GM19238 (cell line): ENCODE results near the gene CDK18.

Source experiments
- DNase-seq: peaks from one replicate; pipeline ENCODE4 v3.0.0; 2011; ENCODE audit warnings: low spot score; ENCODE audit not compliant: insufficient read length

CDK18 gene

DNA sequence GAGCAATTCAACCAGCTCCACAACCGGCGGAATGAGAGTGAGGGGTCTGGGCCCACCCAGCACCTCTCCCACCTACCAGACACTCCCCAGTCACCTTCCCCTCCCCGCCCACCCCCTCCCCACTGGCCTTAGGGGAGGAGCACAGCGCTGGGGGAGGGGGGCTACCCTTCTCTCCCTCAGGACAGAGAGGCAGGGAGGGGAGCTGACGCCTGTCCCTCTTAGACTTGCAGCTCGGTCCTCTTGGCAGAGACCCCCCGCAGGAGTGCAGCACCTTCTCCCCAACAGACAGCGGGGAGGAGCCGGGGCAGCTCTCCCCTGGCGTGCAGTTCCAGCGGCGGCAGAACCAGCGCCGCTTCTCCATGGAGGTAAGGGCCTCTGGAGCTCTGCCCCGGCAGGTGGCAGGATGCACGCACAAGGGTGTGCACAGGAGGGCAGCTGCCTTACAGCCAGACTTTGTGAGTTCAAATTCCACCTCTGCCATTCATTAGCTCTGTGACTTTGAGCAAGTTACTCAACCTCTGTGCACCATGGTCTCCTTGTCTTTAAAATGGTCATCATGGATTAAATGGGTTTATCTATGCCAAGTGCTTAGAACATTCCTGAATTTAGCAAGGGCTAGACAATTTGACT is 18.9 kb downstream of the CDK18 start:
- no peak for DNase-seq

DNA sequence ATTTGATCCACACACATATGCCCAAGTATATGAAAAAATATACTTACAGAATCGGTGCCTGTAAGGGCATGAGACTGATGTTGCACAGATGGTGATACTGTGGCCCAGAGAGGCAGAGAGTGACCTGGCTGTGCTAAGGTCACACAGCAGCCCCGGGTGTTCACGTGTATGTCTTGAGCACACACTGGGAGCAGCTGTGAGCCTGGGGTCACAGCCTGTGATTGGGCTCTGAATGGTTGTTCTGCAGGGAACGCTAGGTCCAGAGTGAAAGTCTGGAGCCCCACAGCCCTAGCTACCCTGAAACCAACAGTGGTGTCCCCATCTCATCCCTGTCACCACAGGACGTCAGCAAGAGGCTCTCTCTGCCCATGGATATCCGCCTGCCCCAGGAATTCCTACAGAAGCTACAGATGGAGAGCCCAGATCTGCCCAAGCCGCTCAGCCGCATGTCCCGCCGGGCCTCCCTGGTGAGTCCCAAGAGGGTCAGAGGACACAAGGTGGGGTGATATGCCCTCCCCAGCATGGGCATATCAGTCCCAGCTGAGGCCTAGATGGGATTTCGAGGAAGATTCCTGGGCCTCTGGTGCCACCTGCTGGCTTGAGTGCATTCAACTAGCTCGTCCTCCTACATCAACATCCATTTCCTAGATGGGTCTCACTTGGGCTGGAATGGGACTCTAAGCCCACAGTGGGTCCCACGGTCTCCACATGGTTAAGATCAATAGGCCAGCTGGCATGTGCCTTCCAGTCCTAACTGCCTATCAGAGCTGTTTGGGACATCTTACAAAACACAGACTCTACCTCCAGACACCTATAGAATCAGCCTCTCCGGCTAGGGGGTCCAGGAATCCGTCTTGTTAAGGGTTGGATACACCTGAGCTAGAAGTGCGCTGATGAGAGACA is 19.7 kb downstream of the CDK18 start:
- peak; percentile 55 for DNase-seq

DNA sequence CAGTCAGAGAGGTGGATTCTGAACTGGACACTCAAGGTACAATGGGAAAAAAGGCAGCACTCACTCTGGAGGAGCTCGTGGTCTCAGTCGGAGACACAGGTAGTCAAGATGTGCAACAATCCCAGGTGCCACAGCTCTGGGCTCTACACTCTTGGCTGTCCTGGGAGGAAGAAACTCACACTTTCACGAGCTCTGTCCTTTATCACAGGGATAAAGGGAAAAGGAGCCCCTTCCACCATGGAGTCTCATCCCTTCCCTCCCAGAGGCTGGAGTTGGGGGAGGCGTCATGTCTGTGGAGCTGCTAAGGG is 20.3 kb downstream of the CDK18 start:
- no peak for DNase-seq

DNA sequence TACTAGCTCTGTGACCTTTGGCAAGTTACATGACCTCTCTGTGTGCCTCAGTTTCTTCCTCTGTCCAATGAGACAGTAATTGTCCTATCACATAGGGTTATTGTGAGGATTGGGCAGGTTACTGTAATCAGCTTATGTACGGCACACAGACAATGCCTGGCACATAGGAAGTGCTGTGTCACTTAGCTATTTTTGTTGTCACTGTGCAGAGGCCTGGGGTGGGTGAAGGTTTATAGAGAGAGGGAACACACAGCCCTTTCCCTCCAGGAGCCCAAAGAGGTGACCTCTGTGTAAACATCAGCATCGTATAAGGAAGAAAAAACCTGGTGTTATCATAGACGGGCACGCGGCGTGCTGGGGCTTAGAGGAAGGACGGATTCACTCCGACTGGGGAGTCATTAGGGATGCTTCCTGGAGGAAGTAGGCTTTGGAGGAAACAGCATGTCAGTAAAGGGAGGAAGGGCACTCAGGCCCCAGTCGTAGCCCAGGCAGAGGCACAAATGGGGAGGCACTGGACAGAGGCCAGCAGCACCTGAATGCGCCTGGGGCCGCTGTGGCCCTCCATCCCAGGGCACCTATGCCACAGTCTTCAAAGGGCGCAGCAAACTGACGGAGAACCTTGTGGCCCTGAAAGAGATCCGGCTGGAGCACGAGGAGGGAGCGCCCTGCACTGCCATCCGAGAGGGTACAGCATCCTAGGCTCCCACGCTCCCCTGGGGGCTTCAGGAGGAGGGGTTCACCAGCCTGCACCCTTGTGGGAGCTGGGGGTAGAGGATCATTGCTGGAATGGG is 21.2 kb downstream of the CDK18 start:
- no peak for DNase-seq

DNA sequence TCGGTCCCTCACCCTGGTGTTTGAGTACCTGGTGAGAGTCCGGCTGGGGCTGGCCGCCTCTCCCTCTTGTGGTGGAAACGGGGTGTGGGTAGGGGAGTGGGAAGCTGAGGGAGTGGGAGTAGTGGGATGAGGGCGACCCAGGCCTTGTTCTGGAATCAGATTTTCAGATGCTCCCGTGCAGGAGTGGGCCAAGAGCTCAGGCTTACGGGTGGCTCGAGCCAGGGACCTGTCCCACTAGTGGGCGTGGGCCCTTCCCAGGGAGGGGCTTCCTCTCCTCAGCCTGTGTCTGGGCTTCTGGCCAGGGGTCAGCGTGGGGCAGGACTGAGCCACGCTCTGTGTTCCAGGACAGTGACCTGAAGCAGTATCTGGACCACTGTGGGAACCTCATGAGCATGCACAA is 22.0 kb downstream of the CDK18 start:
- DNase-seq, result no peak

DNA sequence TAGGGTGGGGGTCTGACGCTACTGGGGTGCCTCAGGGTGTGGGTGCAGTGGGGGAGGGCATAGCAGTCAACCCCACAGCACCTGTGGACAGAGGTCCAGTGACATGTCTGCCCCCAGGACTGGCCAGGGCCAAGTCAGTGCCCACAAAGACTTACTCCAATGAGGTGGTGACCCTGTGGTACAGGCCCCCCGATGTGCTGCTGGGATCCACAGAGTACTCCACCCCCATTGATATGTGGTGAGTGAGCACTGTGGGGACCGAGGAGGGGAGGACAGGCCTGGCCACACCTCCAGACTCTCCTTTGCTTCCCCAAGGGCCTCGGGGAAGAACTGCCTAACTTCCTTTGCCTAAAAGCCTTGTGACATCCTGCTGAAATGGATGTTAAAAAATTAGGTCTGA is 23.5 kb downstream of the CDK18 start:
- no peak for DNase-seq

DNA sequence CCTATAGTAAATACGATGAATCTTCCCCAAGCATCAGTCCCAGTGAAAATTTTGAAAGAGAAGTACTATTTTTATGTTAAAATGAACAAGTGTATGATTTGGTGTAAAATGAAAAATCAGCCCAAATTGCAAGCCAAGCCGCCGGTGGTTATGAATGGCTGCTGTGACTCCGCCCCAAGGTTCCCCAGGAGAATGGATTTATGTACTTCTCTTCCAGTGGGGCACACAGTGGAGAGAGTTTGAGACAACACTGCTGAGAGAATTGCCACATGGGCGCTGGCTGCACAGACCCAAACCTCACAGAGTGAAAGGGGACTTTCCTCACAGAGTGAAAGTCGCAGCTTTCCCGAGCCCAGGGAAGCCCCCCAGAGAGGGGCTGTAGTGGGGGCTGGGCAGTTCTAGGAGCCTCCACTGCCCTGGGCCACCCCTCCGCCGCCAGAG is 24.0 kb downstream of the CDK18 start:
- DNase-seq, result no peak

DNA sequence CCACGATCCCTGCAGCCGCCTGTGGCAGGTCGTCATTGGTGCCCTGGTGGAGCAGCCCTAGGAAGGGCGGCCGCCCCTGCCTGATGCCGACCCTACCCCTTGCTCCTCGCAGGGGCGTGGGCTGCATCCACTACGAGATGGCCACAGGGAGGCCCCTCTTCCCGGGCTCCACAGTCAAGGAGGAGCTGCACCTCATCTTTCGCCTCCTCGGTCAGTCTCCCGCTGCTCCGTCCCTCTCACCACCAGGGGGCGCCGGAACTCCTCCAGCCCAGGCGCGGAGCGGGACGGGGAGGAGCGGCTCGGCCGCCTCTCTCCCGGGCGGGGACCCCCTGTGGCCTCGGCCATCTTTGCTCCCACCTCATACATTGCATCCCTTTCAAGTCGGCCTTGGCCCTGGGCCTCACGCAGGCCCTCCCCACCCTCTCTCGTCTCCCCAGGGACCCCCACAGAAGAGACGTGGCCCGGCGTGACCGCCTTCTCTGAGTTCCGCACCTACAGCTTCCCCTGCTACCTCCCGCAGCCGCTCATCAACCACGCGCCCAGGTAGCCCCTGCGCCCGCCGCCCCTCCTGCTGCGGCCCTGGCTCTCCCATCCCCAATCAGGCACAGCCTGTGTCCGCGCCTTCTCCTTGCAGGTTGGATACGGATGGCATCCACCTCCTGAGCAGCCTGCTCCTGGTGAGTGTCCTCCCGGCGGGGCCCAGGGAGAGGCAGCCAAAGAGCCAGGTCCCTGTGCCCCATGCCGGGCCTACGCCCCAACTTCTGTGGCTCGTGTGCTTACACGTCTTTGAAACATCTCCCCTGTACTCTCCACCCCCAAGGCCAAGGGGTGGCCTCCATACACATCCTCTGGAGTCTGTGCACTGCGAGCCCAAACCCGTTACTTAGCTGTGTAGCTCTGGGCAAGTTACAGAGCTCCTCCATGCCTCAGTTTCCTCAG is 24.7 kb downstream of the CDK18 start:
- peak; percentile 82 for DNase-seq

DNA sequence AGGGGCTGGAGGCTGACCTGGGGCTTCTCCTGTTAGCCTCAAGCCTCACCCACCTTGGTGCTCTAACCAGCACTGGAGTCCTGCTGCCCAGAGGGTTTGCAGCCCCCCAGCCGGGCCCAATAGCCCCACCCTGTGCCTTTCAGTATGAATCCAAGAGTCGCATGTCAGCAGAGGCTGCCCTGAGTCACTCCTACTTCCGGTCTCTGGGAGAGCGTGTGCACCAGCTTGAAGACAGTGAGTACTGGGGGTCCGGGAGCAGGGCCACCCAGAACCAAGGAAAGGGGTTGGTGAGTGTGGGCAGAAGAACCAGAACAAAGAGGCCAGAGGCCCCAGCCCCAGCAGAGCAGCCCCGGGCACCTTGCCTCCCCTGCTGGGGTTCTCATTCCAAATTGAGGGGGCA is 25.6 kb downstream of the CDK18 start:
- no peak for DNase-seq

DNA sequence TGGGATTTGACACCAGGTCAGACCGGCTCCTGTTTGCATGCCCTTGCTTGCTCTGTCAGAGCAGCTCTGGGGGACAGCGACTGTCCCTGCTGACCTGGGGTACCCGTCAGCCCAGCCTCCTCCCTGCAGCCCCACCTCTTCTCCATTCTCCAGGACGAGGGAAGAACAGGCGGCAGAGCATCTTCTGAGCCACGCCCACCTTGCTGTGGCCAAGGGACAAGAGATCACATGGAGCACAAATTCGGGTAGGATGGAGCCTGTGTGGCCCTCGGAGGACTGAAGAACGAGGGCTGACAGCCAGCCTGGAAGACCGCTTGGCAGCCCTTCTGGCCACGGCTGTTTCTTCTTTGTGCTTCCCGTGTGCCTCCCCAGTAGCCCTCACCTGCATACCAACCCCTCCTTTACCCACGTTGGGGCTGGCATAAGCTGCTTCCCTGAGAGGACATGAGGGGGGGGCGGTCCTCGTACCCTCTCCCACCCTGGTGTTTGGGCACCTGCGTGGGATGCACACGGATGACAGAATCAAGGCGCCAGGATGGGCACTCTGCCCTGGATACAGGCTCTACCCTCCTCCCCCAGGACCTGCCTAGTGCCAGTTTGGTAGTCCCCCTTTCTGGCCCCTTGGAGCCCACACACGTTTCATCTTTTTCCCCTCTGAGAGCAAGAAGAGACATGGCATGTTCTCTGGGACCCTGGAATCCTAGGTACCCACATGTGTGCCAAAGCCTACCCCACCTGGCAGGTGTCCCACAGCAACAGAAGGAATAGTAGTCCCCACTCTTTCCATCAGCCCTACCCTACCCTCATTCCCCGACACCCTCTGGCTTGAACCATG is 26.9 kb downstream of the CDK18 start:
- DNase-seq, result no peak

DNA sequence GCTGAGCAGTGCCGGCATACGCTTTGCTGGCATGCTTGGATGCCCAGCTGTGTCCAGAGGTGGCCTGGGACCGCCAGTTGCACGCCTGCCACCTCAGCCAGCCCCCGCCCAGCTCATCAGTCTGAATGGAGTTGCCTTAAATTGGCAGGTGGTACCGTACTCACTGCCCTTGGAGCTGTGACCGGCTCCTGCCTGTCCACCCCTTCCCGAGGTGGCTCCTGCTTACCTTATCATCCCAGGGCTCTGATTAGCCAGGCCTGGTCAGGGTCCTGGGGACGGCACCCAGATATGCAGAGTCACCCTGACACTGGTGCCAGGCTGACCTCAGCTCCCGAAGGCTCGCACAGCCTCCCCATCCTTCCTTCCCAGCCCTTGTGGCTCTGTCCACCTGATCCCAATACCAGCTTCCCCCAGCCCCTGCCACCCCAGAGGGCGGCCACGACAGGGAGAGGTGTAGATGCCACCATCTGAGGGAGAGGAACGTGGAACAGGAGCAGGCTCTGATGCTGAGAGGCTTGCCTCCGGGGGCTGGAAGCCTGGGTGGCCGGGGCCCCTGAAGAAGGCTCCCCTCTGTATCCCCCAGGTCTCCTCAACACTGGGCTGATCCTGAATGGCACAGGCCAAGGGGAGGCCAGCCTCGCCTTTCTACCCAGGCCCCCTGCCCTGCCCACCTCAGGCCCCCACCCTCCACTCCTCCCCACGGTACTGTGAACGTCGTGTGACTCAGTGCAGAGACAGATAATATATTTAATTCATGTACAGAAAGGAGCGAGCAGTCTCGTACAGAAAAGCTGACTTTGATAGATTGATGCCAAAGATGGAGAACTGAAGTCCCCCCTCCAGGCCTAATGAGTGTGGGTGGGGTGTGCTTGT is 27.8 kb downstream of the CDK18 start:
- DNase-seq, result no peak

DNA sequence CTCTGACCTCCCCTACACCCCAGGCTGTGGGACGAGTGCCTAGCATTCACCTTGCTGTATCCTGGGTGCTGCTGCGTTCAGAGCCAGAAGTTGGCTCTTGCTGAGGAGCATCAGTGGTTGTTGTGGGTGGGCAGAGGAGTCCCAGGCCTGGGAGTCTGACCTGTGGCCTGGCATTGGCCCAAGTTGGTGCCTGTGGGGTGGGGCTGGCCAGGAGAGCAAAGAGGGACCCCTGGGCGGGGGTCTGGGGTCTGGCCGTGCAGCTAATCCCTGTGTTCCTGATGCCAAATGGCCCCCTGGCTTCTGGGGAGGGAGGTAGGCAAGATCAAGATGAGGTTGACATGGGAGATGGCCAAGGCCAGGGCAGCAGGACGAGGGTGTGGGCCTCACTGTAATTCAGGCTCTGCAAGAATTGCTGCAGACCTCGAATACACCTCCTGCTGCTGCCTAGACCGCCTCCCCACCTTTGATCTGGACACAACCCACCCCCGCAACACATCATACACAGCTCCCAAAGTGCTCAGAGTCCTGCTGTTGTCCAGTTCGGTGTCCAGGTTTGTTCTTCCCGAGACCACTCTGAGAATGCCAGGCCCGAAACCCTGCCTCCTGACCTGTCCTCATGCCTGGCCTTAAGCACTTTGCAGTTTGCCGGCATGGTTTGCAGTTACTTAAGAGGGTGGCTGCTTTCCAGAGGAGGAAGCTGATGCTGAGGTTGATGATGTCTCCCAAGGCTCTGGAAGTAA is 28.7 kb downstream of the CDK18 start:
- no peak for DNase-seq

DNA sequence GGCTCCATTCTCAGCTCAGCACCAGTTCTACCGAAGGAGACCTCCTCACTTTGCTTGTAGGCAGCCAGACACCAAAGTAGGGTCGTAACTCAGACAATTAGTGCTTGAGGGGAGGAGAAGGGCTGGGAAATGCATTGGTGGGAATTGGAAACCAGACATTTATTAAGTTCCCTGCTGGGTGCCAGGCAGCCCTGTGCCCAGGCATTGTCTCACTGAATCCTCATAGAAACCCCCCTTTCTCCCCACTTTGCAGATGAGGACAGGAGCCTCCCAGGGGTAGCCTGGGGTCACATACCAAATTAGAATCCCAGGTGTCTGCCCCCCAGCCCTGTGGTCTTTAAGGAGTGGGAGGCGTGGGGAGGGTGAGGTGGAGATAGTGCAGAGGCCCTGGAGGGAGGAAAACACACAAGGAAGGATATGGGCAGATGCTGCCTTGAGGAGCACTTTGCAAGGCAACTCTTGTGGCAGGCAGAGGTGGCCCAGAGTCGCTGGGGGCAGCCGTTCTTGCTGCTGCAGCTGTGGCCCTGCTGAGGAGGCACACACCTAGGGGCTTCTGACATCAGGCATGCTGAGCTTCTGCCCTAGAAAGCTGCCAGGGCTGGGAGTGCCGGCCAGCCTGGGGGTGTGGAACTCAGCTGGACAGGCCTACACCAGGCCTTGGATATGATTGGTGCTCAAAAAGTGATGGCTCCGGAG is 29.4 kb downstream of the CDK18 start:
- DNase-seq, result no peak

DNA sequence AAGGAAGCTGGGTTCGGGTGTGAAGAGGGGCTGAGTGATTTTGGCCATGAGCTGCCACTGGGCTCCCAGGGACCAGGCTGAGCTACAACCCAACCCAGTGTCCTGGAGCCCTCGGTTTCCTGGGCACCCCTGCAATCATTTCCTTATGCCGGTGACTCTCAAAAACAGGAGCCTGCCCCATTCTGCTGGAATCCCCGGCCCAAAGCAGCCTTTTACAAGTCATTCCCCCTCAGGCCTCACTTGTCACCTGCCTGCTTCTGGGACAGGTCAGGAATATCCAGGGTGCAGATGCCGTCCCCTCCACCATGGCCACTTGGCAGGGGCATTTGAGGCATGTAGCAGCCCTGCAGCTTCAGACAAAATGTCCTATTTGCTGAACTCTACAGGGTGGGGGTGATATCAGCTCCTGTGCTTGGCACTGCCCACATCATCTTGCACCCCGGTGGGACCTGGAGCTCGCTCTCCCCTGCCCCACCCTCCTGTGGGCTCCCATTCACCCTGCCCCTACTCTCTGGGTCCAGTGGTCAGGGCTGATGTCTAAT is 30.0 kb downstream of the CDK18 start:
- DNase-seq, result no peak

DNA sequence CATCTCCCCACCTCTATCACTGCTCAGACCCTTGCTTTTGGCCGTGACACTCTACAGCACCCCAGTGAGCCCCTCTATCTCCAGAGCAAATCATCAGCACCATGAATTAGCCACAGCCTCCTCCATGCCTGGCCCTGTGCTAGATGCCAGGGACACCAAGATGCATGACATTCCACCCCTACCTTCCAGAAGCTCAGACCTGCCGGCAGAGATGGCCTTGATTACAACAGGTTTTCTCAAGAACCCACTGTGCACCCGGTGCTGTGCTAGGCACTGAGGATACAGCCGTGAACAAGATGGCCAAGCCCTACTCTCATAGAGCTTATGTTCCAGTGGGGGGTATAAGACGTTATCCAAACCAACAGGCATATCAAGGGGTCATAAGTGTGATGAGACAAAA is 30.6 kb downstream of the CDK18 start:
- no peak for DNase-seq

DNA sequence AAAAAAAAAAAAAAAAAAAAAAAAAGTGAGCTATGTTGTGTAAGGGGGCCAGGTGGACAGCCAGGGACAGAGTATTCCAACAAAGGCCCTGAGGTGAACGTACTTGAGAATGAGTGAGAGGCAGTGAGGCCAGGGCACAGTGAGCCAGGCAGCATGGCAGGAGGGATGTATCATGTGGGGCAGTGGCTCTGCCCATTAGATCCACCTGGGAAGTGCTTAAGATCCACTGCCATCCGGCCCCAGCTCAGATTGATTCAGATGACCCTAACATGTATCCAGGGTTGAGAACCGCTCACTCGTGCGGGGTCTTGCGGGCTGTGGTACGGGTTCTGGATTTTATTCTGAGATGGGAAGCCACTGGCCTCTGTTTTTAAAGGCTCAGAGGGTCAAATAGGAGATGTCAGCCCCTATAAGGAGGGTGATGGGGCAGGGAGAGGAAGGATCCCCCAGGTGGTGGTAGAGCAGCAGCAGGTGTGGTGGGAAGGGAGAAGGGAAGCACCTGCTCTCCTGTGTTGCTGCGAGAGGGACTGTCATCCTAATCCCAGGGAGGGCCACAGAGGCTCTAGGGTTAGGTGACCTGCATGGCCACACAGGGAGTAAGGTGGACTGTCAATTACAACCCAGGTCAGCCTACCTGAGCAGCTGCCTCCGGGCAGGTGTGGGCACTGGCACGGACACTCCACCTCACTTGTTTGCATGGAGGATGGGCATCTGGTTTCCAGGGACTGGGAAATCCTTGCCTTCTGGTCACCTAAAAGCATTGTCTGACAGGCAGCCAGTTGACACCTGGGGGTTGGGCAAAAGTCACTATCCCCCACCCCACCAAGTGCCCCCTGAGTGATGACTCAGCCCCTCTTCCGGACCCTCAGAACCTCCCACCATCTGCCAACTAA is 31.6 kb downstream of the CDK18 start:
- DNase-seq, result no peak
